SJSA1 (cell line): ENCODE measurements around the gene INSIG2. TPM values are rescaled to one million over a fixed set of nuclear protein-coding genes. Genes with fewer than 3 reads are reported as not detected.
A peak's percentile ranks its signal among the peaks of the same experiment; 100 is the strongest.

Experiments used
- DNase-seq, 2 experiments: peaks; one replicate each; pipeline ENCODE4 v3.0.0-alpha.2; 2015 to 2020; ENCODE audit warnings: low spot score in 2 of 2, low read depth in 1 of 2
- H3K27ac ChIP-seq: fragments of 250-450 bp; sonication (Bioruptor Pico); 2 replicates; pipeline ENCODE4 v1.5.1; 2020; ENCODE audit warnings: mild to moderate bottlenecking, moderate library complexity
- H3K27me3 ChIP-seq: fragments of 250-450 bp; sonication (Bioruptor Pico); replicated peaks from 2 replicates; pipeline ENCODE4 v1.5.1; 2020; ENCODE audit warnings: mild to moderate bottlenecking, moderate library complexity
- H3K36me3 ChIP-seq: fragments of 250-450 bp; sonication (Bioruptor Pico); 2 replicates; pipeline ENCODE4 v1.5.1; 2020; ENCODE audit warnings: mild to moderate bottlenecking
- H3K4me1 ChIP-seq: fragments of 250-450 bp; sonication (Bioruptor Pico); replicated peaks from 2 replicates; pipeline ENCODE4 v1.6.1; 2021; ENCODE audit warnings: mild to moderate bottlenecking
- H3K4me3 ChIP-seq: fragments of 250-450 bp; sonication (Bioruptor Pico); 2 replicates; pipeline ENCODE4 v1.5.1; 2020; ENCODE audit warnings: mild to moderate bottlenecking
- H3K9me3 ChIP-seq: fragments of 250-450 bp; sonication (Bioruptor Pico); replicated peaks from 2 replicates; pipeline ENCODE4 v1.5.1; 2020; ENCODE audit warnings: mild to moderate bottlenecking
- total RNA-seq: library from RNA; depleted of rRNA; stranded (reverse); fragments of >200 nt; shearing (Covaris generic); gene quantifications from 2 replicates; pipeline ENCODE4 v1.2.3, GENCODE V29; 2014; rRNA removed

Gene INSIG2
- total RNA-seq: 6.0 and 13.1 TPM in 2 replicates

GRCh38 chr2:118088051-118089024 lies at the start of gene INSIG2:
TSS of gene INSIG2 (plus strand) at chr2:118088471. CDS start at chr2:118096557, 8,086 bp downstream.
- no peaks in the 10 kb centered on the region for H3K9me3 ChIP-seq
- H3K4me3 ChIP-seq: peak within 1 kb of the TSS; percentile 54
- H3K36me3 ChIP-seq: no peaks in the 10 kb centered on the region
- peak; percentile 86 to 96 for DNase-seq
- H3K4me1 ChIP-seq: peaks cover 31% of the 10 kb centered on the region
- no peak within 1 kb of the TSS for H3K27ac ChIP-seq
- H3K27me3 ChIP-seq: peaks cover 9% of the 10 kb centered on the region; the same call in 1 of the 2 replicates

- Histone ChIP-seq H3K27me3 (no peaks in the 10 kb centered on the region; the same call in 1 of the 2 replicates), H3K36me3 (no peaks in the 10 kb centered on the region), H3K27ac (no peak overlapping the region), H3K4me3 (no peak overlapping the region), H3K4me1 (no peaks in the 10 kb centered on the region), H3K9me3 (no peaks in the 10 kb centered on the region)
- DNase-seq: no peak
These were observed 47.4 kb upstream of the INSIG2 start for GRCh38 chr2:118040891-118041290.

GRCh38 chr2:118044103-118044716 lies 44.1 kb upstream of the INSIG2 start:
- no peak for DNase-seq
- no peaks in the 10 kb centered on the region for H3K9me3 ChIP-seq
- H3K4me1 ChIP-seq: peaks cover 10% of the 10 kb centered on the region; the same call in 1 of the 2 replicates
- no peaks in the 10 kb centered on the region; the same call in 1 of the 2 replicates for H3K27me3 ChIP-seq
- H3K36me3 ChIP-seq: no peaks in the 10 kb centered on the region
- no peak overlapping the region for H3K4me3 ChIP-seq
- H3K27ac ChIP-seq: no peak overlapping the region

GRCh38 chr2:118044854-118045253 lies 43.4 kb upstream of the INSIG2 start:
- H3K36me3 ChIP-seq: no peaks in the 10 kb centered on the region

GRCh38 chr2:118045286-118045685 lies 43.0 kb upstream of the INSIG2 start:
- no peaks in the 10 kb centered on the region for H3K9me3 ChIP-seq
- DNase-seq: no peak
- no peak overlapping the region for H3K27ac ChIP-seq
- H3K36me3 ChIP-seq: no peaks in the 10 kb centered on the region
- peaks cover 10% of the 10 kb centered on the region; the same call in 1 of the 2 replicates for H3K4me1 ChIP-seq
- H3K4me3 ChIP-seq: no peak overlapping the region
- no peaks in the 10 kb centered on the region; the same call in 1 of the 2 replicates for H3K27me3 ChIP-seq

More at GRCh38 chr2:118044854-118045253, 43.4 kb upstream of the INSIG2 start:
- Histone ChIP-seq H3K9me3 (no peaks in the 10 kb centered on the region), H3K27me3 (no peaks in the 10 kb centered on the region; the same call in 1 of the 2 replicates), H3K27ac (no peak overlapping the region), H3K4me1 (peaks cover 10% of the 10 kb centered on the region; the same call in 1 of the 2 replicates), H3K4me3 (no peak overlapping the region)
- no peak for DNase-seq

- DNase-seq: peak in 1 of 2 experiments; percentile 28
- no peak overlapping the region for H3K4me3 ChIP-seq
These were observed 41.5 kb upstream of the INSIG2 start for GRCh38 chr2:118046634-118047210.

GRCh38 chr2:118047380-118047826 lies 40.9 kb upstream of the INSIG2 start:
- no peak overlapping the region for H3K4me3 ChIP-seq
- peaks cover 10% of the 10 kb centered on the region; the same call in 1 of the 2 replicates for H3K4me1 ChIP-seq
- H3K27me3 ChIP-seq: no peaks in the 10 kb centered on the region; the same call in 1 of the 2 replicates
- H3K36me3 ChIP-seq: no peaks in the 10 kb centered on the region
- H3K27ac ChIP-seq: no peak overlapping the region
- DNase-seq: peak in 1 of 2 experiments; percentile 21
- no peaks in the 10 kb centered on the region for H3K9me3 ChIP-seq

More at GRCh38 chr2:118046634-118047210, 41.5 kb upstream of the INSIG2 start:
- H3K27ac ChIP-seq: no peak overlapping the region
- peaks cover 10% of the 10 kb centered on the region; the same call in 1 of the 2 replicates for H3K4me1 ChIP-seq
- no peaks in the 10 kb centered on the region; the same call in 1 of the 2 replicates for H3K27me3 ChIP-seq
- H3K9me3 ChIP-seq: no peaks in the 10 kb centered on the region
- H3K36me3 ChIP-seq: no peaks in the 10 kb centered on the region

- DNase-seq: no peak
- H3K27ac ChIP-seq: no peak overlapping the region
These were observed 39.9 kb upstream of the INSIG2 start for GRCh38 chr2:118048401-118048800.

GRCh38 chr2:118049140-118049815 lies 39.0 kb upstream of the INSIG2 start:
- peaks cover 10% of the 10 kb centered on the region; the same call in 1 of the 2 replicates for H3K4me1 ChIP-seq
- H3K4me3 ChIP-seq: no peak overlapping the region
- H3K27me3 ChIP-seq: peaks cover 6% of the 10 kb centered on the region; the same call in 1 of the 2 replicates
- no peaks in the 10 kb centered on the region for H3K36me3 ChIP-seq
- DNase-seq: no peak
- H3K9me3 ChIP-seq: no peaks in the 10 kb centered on the region
- H3K27ac ChIP-seq: no peak overlapping the region

More at GRCh38 chr2:118048401-118048800, 39.9 kb upstream of the INSIG2 start:
- no peaks in the 10 kb centered on the region for H3K9me3 ChIP-seq
- no peaks in the 10 kb centered on the region for H3K36me3 ChIP-seq
- no peak overlapping the region for H3K4me3 ChIP-seq
- peaks cover 10% of the 10 kb centered on the region; the same call in 1 of the 2 replicates for H3K4me1 ChIP-seq
- peaks cover 6% of the 10 kb centered on the region; the same call in 1 of the 2 replicates for H3K27me3 ChIP-seq

GRCh38 chr2:118049816-118050140 lies 38.5 kb upstream of the INSIG2 start:
- Histone ChIP-seq H3K4me1 (peaks cover 10% of the 10 kb centered on the region; the same call in 1 of the 2 replicates), H3K9me3 (no peaks in the 10 kb centered on the region), H3K4me3 (no peak overlapping the region), H3K36me3 (no peaks in the 10 kb centered on the region), H3K27ac (no peak overlapping the region), H3K27me3 (peaks cover 6% of the 10 kb centered on the region; the same call in 1 of the 2 replicates)
- DNase-seq: no peak

- no peak overlapping the region for H3K27ac ChIP-seq
- H3K4me3 ChIP-seq: no peak overlapping the region
- H3K9me3 ChIP-seq: no peaks in the 10 kb centered on the region
- H3K36me3 ChIP-seq: no peaks in the 10 kb centered on the region
- DNase-seq: no peak
- H3K27me3 ChIP-seq: peaks cover 6% of the 10 kb centered on the region; the same call in 1 of the 2 replicates
- peaks cover 10% of the 10 kb centered on the region; the same call in 1 of the 2 replicates for H3K4me1 ChIP-seq
These were observed 37.9 kb upstream of the INSIG2 start for GRCh38 chr2:118050386-118050785.

GRCh38 chr2:118050974-118051373 lies 37.3 kb upstream of the INSIG2 start:
- H3K27me3 ChIP-seq: peaks cover 6% of the 10 kb centered on the region; the same call in 1 of the 2 replicates
- no peak for DNase-seq
- H3K4me1 ChIP-seq: peaks cover 10% of the 10 kb centered on the region; the same call in 1 of the 2 replicates
- no peaks in the 10 kb centered on the region for H3K9me3 ChIP-seq
- no peaks in the 10 kb centered on the region for H3K36me3 ChIP-seq
- H3K27ac ChIP-seq: no peak overlapping the region
- no peak overlapping the region for H3K4me3 ChIP-seq
